Measurements from ENCODE around the gene PTGER2.

PTGER2 gene

DNA sequence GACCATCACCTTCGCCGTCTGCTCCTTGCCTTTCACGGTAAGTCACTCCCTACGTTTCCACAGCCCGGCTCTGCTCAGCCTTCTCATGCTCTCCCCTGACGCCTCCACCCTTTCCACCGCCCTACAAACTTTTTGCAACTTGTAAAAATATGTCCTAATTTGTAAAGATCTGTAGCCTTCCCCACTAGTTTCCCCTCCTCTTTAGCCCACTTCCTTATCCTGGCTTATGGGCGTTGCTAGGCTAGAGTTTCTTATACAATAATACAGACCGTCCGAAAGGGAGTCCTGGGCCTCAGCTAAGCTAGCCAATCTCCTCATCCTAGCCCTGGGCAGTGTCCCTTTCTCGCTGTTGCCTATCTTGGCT is 1.2 kb downstream of the PTGER2 start:
- DNase-seq (ENCODE audit: low spot score), result peak; percentile 21
- TF ChIP-seq CTCF (IDR thresholded peaks at IDR 0.05; ENCODE audit: extremely low read depth, missing control alignments), result no peak

GRCh38 chr14:52318062-52318461 is 4.0 kb downstream of the PTGER2 start:
- no peak for DNase-seq (ENCODE audit: low spot score)
- no peak for TF ChIP-seq CTCF (IDR thresholded peaks at IDR 0.05; ENCODE audit: extremely low read depth, missing control alignments)

GRCh38 chr14:52318826-52319645 is 4.9 kb downstream of the PTGER2 start:
- no peak for DNase-seq (ENCODE audit: low spot score)
- TF ChIP-seq CTCF (IDR thresholded peaks at IDR 0.05; ENCODE audit: extremely low read depth, missing control alignments), result no peak

- TF ChIP-seq CTCF (IDR thresholded peaks at IDR 0.05; ENCODE audit: extremely low read depth, missing control alignments), result no peak
- no peak for DNase-seq (ENCODE audit: low spot score)
These were observed 5.8 kb downstream of the PTGER2 start for GRCh38 chr14:52319919-52320318.

DNA sequence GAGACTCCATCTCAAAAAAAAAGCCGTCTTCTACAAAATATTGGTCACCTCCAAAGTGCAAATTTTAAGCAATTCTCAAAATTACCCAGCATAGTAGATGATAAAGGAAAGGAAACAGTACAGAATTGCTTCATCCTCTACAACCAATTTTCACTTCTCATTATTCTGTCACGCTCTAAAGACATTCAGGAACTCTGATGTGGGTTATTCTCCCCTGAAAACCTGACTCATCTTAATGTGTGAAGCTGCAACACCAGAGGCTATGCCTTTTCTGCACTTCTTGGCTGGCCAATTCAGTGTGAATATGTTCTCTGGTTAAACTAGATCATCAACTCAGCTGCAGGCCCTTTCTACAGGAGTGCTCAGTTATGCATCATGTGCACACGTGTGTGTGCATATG is 11.0 kb downstream of the PTGER2 start:
- no peak for TF ChIP-seq CTCF (IDR thresholded peaks at IDR 0.05; ENCODE audit: extremely low read depth, missing control alignments)
- DNase-seq (ENCODE audit: low spot score), result peak; percentile 76

- no peak for DNase-seq (ENCODE audit: low spot score)
- TF ChIP-seq CTCF (IDR thresholded peaks at IDR 0.05; ENCODE audit: extremely low read depth, missing control alignments), result no peak
These were observed 11.5 kb downstream of the PTGER2 start for GRCh38 chr14:52325630-52326029.

DNA sequence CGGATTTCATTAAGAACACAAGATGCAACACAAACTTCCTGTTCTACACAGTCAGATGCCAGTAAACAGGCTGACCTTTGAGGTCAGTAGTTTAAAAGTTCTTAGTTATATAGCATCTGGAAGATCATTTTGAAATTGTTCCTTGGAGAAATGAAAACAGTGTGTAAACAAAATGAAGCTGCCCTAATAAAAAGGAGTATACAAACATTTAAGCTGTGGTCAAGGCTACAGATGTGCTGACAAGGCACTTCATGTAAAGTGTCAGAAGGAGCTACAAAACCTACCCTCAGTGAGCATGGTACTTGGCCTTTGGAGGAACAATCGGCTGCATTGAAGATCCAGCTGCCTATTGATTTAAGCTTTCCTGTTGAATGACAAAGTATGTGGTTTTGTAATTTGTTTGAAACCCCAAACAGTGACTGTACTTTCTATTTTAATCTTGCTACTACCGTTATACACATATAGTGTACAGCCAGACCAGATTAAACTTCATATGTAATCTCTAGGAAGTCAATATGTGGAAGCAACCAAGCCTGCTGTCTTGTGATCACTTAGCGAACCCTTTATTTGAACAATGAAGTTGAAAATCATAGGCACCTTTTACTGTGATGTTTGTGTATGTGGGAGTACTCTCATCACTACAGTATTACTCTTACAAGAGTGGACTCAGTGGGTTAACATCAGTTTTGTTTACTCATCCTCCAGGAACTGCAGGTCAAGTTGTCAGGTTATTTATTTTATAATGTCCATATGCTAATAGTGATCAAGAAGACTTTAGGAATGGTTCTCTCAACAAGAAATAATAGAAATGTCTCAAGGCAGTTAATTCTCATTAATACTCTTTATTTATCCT is 13.5 kb downstream of the PTGER2 start:
- no peak for DNase-seq (ENCODE audit: low spot score)
- TF ChIP-seq CTCF (IDR thresholded peaks at IDR 0.05; ENCODE audit: extremely low read depth, missing control alignments), result no peak
